ENCODE measurements around the gene AK3.

DNA sequence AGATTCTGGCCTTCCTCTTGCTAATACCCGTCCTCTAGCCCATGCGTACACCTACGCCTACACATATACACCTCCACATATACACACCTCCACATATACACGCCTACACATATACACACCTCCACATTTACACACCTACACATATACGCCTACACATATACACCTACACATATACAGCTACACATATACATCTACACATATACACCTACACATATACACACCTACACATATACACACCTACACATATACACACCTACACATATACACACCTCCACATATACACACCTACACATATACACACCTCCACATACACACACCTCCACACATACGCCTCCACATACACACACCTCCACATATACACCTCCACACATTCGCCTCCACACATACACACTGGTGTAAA, 27.2 kb downstream of the AK3 start:
- TF ChIP-seq, protein P1, sequence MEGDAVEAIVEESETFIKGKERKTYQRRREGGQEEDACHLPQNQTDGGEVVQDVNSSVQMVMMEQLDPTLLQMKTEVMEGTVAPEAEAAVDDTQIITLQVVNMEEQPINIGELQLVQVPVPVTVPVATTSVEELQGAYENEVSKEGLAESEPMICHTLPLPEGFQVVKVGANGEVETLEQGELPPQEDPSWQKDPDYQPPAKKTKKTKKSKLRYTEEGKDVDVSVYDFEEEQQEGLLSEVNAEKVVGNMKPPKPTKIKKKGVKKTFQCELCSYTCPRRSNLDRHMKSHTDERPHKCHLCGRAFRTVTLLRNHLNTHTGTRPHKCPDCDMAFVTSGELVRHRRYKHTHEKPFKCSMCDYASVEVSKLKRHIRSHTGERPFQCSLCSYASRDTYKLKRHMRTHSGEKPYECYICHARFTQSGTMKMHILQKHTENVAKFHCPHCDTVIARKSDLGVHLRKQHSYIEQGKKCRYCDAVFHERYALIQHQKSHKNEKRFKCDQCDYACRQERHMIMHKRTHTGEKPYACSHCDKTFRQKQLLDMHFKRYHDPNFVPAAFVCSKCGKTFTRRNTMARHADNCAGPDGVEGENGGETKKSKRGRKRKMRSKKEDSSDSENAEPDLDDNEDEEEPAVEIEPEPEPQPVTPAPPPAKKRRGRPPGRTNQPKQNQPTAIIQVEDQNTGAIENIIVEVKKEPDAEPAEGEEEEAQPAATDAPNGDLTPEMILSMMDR (conservative IDR thresholded peaks at IDR 0.05; ENCODE audit: low read length) = no peak
- no peak for TF ChIP-seq EZH2phosphoT487 (IDR thresholded peaks at IDR 0.05; ENCODE audit: borderline replicate concordance, low read depth, low read length)
